Measurements from ENCODE around the gene HDDC3.

The HDDC3 gene

GRCh38 chr15:90959894-90960293 lies 27.5 kb upstream of the HDDC3 start:
- H3K4me3 ChIP-seq (ENCODE audit: low read depth, low read length): no peak overlapping the region
- DNase-seq (ENCODE audit: low read depth): no peak
- TF ChIP-seq CTCF (IDR thresholded peaks at IDR 0.05; ENCODE audit: low read depth, low read length, missing control alignments): no peak
- in situ Hi-C loops (cut with HindIII; ENCODE audit: low sequenced_read_pairs): no loop called here

DNA sequence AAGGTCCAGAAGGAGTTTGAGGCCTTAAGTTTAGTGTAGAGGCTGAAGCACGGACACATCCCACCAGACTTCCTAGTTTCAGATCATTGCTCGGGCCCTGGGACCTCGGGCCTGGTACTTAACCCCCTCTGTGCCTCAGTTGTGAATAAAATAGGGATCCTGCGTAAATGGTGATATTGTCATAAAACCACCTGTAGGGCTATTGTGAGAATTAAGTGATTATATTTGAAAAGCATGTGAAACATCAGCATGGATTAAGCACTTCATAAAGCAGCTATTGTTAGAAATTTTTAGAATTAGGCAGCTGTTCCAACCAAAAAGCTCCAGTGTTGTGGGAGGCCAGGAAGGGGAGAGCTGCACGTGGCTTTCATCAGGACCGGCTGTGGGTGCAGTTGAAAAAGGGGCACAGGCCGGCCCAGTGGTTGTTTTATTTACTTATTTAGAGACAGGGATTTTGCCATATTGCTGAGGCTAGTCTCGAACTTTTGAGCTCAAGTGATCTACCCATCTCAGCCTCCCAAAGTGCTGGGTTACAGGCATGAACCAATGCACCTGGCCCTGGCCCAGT lies 26.8 kb upstream of the HDDC3 start:
- in situ Hi-C loops (cut with HindIII; ENCODE audit: low sequenced_read_pairs): no loop called here
- TF ChIP-seq CTCF (IDR thresholded peaks at IDR 0.05; ENCODE audit: low read depth, low read length, missing control alignments): no peak
- no peak overlapping the region for H3K4me3 ChIP-seq (ENCODE audit: low read depth, low read length)
- DNase-seq (ENCODE audit: low read depth): no peak

- in situ Hi-C loops (cut with HindIII; ENCODE audit: low sequenced_read_pairs): no loop called here
Measured at GRCh38 chr15:90957791-90958190, 25.4 kb upstream of the HDDC3 start.

DNA sequence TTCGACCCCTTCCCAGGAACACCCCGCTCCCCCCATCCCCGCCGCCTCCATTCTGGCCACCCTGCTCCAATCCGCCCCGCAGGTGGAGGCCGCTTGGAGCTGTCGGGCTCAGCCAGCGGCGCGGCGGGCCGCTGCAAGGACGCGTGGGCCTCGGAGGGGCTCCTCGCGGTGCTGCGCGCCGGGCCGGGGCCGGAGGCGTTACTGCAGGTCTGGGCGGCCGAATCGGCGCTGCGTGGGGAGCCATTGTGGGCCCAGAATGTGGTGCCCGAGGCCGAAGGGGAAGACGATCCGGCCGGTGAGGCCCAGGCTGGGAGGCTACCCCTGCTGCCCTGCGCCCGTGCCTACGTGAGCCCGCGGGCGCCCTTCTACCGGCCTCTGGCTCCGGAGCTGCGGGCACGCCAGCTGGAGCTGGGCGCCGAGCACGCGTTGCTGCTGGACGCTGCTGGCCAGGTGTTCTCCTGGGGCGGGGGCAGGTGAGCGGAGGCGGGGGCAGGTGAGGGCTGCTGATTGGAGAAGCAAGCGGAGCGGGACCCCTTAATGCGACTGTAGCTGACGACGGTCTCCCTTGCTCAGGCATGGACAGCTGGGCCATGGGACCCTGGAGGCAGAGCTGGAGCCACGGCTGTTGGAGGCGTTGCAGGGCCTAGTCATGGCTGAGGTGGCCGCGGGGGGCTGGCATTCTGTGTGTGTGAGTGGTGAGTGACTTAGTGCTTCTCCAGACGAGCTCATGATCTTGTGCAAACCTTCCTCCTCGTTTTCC lies 24.9 kb upstream of the HDDC3 start:
- H3K4me3 ChIP-seq (ENCODE audit: low read depth, low read length): peak overlapping the region; percentile 48
- in situ Hi-C loops (cut with HindIII; ENCODE audit: low sequenced_read_pairs): no loop called here
- no peak for TF ChIP-seq CTCF (IDR thresholded peaks at IDR 0.05; ENCODE audit: low read depth, low read length, missing control alignments)

More at GRCh38 chr15:90957791-90958190, 25.4 kb upstream of the HDDC3 start:
- TF ChIP-seq CTCF (IDR thresholded peaks at IDR 0.05; ENCODE audit: low read depth, low read length, missing control alignments): no peak
- no peak for DNase-seq (ENCODE audit: low read depth)
- peak overlapping the region; percentile 48 for H3K4me3 ChIP-seq (ENCODE audit: low read depth, low read length)

GRCh38 chr15:90956274-90957030 lies 24.1 kb upstream of the HDDC3 start:
- in situ Hi-C loops (cut with HindIII; ENCODE audit: low sequenced_read_pairs): no loop called here
- H3K4me3 ChIP-seq (ENCODE audit: low read depth, low read length): peak overlapping the region; percentile 48
- TF ChIP-seq CTCF (IDR thresholded peaks at IDR 0.05; ENCODE audit: low read depth, low read length, missing control alignments): peak; percentile 96
- no peak for DNase-seq (ENCODE audit: low read depth)

More for the DNA sequence above, 24.9 kb upstream of the HDDC3 start:
- no peak for DNase-seq (ENCODE audit: low read depth)

DNA sequence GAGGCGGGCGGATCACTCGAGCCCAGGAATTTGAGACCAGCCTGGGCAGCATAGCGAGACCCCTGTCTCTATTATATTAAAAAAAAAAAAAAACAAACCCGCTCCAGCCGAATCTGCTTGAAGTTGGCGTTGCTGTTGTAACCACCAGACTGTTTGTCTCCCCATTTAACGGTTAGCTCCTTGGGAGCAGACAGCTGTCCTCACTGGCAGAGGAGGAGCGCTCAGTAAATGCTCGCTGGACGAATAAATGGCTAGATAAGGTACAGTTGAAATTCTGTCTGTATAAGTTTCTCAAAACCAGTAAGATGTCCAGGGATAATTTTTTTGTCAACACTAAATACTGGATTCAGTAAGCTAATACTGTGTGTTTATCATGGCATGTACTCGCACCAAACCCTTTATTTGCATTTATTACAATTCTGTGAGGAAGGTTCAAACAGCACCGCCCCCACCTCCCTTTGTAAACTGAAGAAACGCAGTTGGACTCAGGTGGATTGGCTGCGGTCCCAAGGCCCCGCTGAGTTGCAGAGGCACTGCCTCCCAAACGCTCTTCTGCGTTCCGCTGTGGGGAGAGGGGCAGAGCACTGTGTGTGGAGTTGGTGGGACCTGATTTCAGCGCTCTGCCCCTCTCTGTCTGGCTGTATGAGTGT lies 23.4 kb upstream of the HDDC3 start:
- no peak for DNase-seq (ENCODE audit: low read depth)
- H3K4me3 ChIP-seq (ENCODE audit: low read depth, low read length): peak overlapping the region; percentile 93
- in situ Hi-C loops (cut with HindIII; ENCODE audit: low sequenced_read_pairs): no loop called here
- no peak for TF ChIP-seq CTCF (IDR thresholded peaks at IDR 0.05; ENCODE audit: low read depth, low read length, missing control alignments)
